ENCODE measurements around the gene PPP4R4. TPM values are rescaled to one million over a fixed set of nuclear protein-coding genes. Genes with fewer than 3 reads are reported as not detected.

Gene PPP4R4
- total RNA-seq, 1 experiment from 2014 or later = 3.9 TPM

GRCh38 chr14:94304243-94304642 lies 130.1 kb downstream of the PPP4R4 start:
- no peaks in the 10 kb centered on the region for H3K79me1 ChIP-seq (ENCODE audit: insufficient read depth, low read depth, low read length, poor library complexity, severe bottlenecking)
- H3K9me3 ChIP-seq (ENCODE audit: control insufficient read depth, low read depth, low read length) = no peaks in the 10 kb centered on the region
- no peak overlapping the region for H3K23ac ChIP-seq (ENCODE audit: insufficient read length, low read depth, low read length)
- H2BK20ac ChIP-seq (ENCODE audit: low read depth, low read length, poor library complexity, severe bottlenecking) = no peak overlapping the region
- H4K20me1 ChIP-seq (ENCODE audit: control insufficient read depth, insufficient read depth, insufficient read length) = no peaks in the 10 kb centered on the region
- peaks cover 14 to 24% of the 10 kb centered on the region in 2 experiments for H3K9me3 Mint-ChIP-seq
- H2BK12ac ChIP-seq (ENCODE audit: insufficient read length, low read depth, low read length) = no peak overlapping the region
- no peaks in the 10 kb centered on the region for H3K23me2 ChIP-seq (ENCODE audit: insufficient read length, low read depth, low read length, poor library complexity, severe bottlenecking)
- TF ChIP-seq CTCF (conservative IDR thresholded peaks at IDR 0.05) = no peak
- no peak overlapping the region for H3K9ac ChIP-seq (ENCODE audit: extremely low read depth, insufficient read length, low read length)
- no peak overlapping the region for H3K18ac ChIP-seq (ENCODE audit: insufficient read length, low read depth, low read length)
- WGBS (ENCODE audit: extremely low coverage, insufficient read length, low lambda C conversion rate) = no CpG with 5 or more reads among the region's 6 CpGs
- no peak overlapping the region for H3T11ph ChIP-seq (ENCODE audit: low read length)
- no peak for DNase-seq
- no peaks in the 10 kb centered on the region for H3K4me1 ChIP-seq (ENCODE audit: insufficient read depth, low read length)
- no peak overlapping the region for H3K4ac ChIP-seq (ENCODE audit: low read depth, low read length)
- H2BK5ac ChIP-seq (ENCODE audit: insufficient read length, low read length) = no peak overlapping the region
- H2BK120ac ChIP-seq (ENCODE audit: low read depth, low read length, poor library complexity, severe bottlenecking) = no peak overlapping the region
- H3K79me2 ChIP-seq (ENCODE audit: insufficient read depth, low read length) = no peaks in the 10 kb centered on the region
- H3K27ac ChIP-seq (ENCODE audit: insufficient read length, low read depth, low read length) = no peak overlapping the region
- no peaks in the 10 kb centered on the region for H3K4me1 Mint-ChIP-seq
- no peak overlapping the region for H2BK15ac ChIP-seq (ENCODE audit: low read depth, low read length)
- H3K27me3 ChIP-seq (ENCODE audit: insufficient read depth, low read length) = no peaks in the 10 kb centered on the region
- no peak overlapping the region for H4K8ac ChIP-seq (replicated peaks; ENCODE audit: insufficient read length, low read depth, low read length)
- no peak overlapping the region for H4K5ac ChIP-seq (ENCODE audit: insufficient read length, low read depth, low read length)
- H2AFZ ChIP-seq (ENCODE audit: low read length) = no peak overlapping the region
- H3K14ac ChIP-seq (ENCODE audit: insufficient read depth, low read length) = no peak overlapping the region
- no peak overlapping the region for H4K91ac ChIP-seq (ENCODE audit: insufficient read length, low read depth, low read length)
- H3K27ac Mint-ChIP-seq = no peak overlapping the region
- H3K4me2 ChIP-seq (ENCODE audit: insufficient read depth, insufficient read length, low read length) = no peak overlapping the region
- H3K56ac ChIP-seq (ENCODE audit: insufficient read length, low read depth, low read length) = no peak overlapping the region
- peaks cover 3 to 8% (median 4%) of the 10 kb centered on the region in 3 experiments; a peak in 4 of 7 replicates for H3K36me3 Mint-ChIP-seq (ENCODE audit: insufficient read depth in 1 of 3, low read depth in 3 of 3)
- H3K4me3 Mint-ChIP-seq = no peak overlapping the region
- peaks cover 10% of the 10 kb centered on the region for H3K27me3 Mint-ChIP-seq (ENCODE audit: low read depth)
- H2AK5ac ChIP-seq (ENCODE audit: insufficient read length, low read length) = no peak overlapping the region
